Activated CD4-positive, alpha-beta T cell treated with anti-CD3 and anti-CD28 coated beads for 48 hours (primary cell): ENCODE data around the gene CPNE8.
"Not testable (repeated sequence)": the region's sequence is repeated elsewhere in the genome, so short reads cannot be mapped to it uniquely, and the experiment has no call there.

Experiments used
- DNase-seq: peaks from one replicate; pipeline ENCODE4 v3.0.0-alpha.2; 2020

The CPNE8 gene

DNA sequence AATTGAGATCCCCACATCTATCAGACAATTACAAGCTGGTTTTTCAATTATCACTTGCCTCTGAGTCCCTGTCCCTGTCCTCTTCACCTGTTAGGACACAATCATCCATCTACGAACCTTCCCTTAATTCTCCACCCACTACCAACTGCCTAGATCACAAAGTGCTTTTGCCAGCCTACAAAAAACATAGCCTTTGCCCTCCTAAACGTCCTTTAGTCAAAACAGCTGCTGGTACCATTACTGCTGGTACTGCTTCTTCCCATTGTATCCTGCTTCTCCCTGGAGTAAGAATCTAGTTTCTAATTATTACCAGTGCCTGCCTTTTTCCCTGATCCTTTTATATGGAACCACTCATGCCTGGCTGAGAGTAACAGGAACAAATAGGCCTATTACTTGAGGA is 82.1 kb downstream of the CPNE8 start:
- no peak for DNase-seq

DNA sequence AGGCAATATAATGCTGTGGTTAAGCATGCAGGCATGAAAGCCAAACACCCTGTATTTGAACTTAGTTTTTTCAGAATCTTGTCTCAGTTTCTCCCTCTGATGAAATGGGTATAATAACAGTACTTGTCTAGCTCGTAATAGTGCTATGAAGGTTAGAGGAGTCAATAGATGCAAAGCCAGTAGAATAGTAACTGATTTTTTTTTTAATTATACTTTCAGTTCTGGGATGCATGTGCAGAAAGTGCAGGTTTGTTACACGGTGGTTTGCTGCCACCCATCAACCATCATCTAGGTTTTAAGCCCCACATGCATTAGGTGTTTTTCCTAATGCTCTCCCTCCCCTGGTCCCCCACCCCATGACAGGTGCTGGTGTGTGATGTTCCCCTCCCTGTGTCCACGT is 87.4 kb downstream of the CPNE8 start:
- no peak for DNase-seq

GRCh38 chr12:38813923-38814322 is 91.5 kb downstream of the CPNE8 start:
- no peak for DNase-seq

DNA sequence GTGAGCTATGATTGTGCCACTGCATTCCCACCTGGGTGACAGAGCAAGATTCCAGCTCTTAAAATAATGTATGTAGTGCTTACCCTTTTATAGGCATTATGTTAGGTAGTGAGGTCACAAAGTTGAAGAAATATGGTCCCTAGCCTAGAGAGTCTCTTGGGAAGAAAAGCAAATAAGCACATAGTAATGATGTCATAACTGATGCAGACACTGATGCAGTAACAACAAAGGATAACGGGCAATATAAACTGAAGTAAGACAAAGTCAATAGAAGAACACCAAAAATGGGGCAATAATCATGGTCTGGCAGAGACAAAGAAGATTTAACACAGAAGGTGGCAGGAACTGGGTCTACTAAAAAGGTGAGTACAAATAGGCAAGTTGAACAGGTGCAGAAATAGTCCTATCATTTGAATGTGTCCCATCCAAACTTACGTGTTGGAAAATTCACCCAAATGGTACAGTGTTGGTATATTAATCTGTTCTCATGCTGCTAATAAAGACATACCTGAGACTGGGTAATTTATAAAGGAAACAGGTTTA is 93.5 kb downstream of the CPNE8 start:
- DNase-seq, result no peak

GRCh38 chr12:38809832-38810231 is 95.6 kb downstream of the CPNE8 start:
- DNase-seq, result no peak

- DNase-seq, result no peak
These were observed 117.3 kb downstream of the CPNE8 start for GRCh38 chr12:38788106-38788505.

GRCh38 chr12:38785381-38785780 is 120.0 kb downstream of the CPNE8 start:
- DNase-seq, result no peak

DNA sequence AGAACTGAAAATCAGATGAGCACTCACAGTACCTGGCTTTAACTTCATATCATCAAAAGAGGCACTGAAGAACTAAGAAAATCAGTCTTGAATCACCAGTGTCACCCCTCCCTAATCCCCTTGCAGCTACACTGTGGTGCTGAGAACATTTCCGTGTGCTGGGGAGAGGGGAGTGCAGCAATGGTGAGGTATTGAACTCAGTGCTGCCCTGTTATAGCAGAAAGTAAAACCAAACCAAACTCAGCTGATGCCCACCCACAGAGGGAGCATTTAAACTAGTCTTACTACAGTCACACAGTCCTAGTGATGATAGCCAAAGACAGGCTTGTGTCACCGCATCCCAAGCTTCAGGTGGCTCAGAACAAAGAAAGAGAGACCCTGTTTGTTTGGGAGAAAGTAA is 122.1 kb downstream of the CPNE8 start:
- no peak for DNase-seq

DNA sequence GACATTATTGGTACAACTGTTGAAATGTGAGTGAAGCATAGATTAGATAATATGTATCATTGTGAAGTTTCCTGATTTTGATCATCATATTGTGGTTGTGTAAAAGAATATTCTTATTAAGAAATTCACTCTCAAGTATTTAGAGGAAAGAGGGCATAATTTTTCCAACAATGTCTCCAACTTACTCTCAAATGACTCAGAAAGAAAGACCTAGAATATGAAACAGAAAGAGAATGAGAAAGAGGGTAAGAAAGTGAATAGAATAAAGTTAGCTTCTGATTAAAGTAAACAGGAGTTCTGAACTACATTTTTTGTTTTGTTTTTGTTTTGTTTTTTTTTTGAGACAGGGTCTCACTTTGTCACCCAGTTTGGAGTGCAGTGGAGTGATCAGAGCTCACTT is 123.0 kb downstream of the CPNE8 start:
- DNase-seq, result no peak

DNA sequence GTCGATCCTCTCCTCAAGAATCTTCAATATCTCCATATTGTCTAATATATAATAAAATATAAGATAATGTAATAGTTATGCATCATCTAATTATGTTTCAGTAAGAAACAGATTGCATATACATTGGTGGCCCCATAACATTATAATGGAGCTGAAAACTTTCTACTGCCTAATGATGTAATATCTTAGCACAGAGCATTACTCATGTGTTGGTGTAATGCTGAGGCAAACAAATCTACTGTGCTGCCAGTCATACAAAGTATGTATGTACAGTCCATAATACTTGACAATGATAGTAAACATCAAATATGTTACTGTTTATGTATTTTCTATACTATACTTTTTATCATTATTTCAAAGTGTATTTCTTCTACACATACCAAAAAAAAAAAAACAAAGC is 128.7 kb downstream of the CPNE8 start:
- no peak for DNase-seq

GRCh38 chr12:38775457-38775856 is 129.9 kb downstream of the CPNE8 start:
- DNase-seq, result no peak

DNA sequence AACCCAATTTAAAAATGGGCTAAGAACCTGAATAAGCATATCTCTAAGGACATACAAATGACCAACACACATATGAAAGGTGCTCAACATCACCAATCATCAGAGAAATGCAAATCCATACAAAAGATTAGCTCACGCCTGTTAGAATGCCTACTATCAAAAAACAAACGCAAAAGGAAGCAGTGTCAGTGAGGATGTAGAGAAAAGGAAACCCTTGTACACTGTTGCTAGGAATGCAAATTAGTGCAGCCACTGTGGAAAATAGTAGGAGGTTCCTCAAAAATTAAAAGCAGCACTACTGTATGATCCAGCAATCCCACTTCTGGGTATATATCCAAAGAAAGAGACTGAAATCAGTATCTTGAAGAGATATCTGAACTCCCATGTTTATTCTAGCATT is 133.0 kb downstream of the CPNE8 start:
- no peak for DNase-seq

GRCh38 chr12:38771871-38772270 is 133.5 kb downstream of the CPNE8 start:
- peak; percentile 48 for DNase-seq

DNA sequence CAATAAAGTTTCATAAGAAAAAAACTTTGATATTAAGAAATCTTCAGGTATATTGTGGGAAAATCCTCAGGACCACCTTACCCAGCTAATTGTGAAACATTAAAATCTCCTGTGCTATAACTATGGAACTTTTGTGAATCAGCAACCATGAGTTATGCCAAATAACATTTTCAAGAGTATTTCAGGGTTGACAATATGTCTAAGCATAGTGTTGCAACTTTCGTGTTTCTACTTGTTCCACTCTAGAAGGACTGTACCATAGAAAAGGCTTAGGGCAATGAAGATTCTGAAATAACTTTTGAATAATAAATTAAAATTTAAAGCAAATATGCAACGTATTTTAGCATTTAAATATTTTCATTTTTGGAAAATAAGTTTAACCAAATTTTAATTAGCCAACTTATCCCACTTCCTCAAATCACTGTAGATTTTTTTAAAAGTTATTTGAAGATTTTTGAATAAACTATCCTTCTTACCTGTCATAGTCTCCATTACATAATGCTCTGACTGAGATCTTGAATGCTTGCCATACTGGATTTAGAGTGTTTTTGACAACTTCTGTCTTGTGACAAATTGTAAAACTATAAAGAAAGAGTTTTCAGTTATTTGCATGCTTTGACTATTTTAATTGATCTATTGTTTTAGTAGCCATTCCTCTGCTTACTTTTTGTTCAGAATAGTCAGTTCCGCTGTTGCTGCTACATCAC is 143.6 kb downstream of the CPNE8 start:
- no peak for DNase-seq

GRCh38 chr12:38761111-38761510 is 144.3 kb downstream of the CPNE8 start:
- no peak for DNase-seq

GRCh38 chr12:38759621-38760020 is 145.8 kb downstream of the CPNE8 start:
- no peak for DNase-seq

DNA sequence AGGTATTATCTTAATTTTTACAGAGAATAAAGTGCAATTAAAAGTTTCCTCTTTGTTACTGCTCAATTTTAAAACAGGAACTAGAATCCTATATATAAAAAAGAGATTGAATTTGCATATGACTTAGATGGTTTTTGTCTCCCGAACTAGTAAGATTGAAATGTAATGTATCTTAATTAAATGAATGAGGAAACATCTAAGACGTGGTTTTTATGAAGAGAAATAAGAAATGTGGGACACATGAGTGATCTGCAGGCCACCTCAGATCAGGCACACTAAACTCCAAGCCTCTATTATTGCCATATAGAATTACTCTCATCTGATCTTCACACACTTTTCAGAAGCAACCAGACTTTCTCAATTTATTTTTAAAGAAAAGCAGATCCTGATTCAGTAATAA is 158.6 kb downstream of the CPNE8 start:
- no peak for DNase-seq

DNA sequence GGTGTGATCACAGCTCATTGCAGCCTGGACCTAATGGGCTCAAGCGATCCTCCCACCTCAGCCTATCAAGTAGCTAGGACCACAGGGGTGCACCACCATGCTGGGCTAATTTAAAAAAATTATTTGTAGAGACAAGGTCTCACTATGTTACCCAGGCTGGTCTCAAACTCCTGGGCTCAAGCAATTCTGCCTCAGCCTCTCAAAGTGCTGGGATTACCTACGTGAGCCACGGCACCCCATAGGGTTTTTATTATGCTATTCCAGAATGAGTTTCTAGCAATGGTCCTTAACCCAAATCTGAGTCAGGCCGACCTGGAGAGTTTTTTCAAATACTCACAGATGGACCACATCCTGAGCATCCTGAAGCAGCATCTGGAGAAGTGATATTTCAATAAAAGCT is 159.8 kb downstream of the CPNE8 start:
- no peak for DNase-seq

GRCh38 chr12:38744041-38744440 is 161.3 kb downstream of the CPNE8 start:
- DNase-seq, result no peak

DNA sequence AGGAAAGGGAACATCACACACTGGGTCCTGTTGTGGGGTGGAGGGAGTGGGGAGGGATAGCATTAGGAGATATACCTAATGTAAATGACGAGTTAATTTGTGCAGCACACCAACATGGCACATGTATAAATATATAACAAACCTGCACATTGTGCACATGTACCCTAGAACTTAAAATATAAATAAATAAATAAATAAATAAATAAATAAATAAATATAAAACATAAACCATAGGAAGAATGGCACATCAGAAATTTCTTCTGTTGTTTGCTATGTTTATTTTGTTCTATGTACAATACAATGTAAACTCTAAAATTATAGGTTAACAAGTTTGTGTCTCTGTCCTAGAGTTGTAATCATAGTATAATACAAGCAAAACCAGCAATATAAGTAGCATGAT is 162.9 kb downstream of the CPNE8 start:
- not testable (repeated sequence) for DNase-seq

DNA sequence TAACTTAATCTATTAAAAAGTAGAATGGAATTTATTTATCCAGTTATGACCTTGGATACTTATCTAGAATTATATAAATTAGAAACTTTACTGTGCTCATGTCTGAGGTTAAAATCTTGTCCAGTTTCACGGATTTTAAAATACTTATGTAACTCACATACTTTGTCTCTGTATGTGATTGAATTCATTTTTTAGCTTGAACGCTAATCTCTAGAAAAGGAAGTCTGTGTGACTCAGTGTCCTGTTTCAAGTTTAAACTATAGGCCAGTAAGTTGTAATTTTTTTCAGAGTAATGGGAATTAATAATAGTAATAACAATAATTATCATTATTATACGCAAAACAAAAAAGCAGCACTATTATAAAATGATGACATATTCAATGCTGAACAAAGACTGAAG is 168.6 kb downstream of the CPNE8 start:
- DNase-seq, result no peak

DNA sequence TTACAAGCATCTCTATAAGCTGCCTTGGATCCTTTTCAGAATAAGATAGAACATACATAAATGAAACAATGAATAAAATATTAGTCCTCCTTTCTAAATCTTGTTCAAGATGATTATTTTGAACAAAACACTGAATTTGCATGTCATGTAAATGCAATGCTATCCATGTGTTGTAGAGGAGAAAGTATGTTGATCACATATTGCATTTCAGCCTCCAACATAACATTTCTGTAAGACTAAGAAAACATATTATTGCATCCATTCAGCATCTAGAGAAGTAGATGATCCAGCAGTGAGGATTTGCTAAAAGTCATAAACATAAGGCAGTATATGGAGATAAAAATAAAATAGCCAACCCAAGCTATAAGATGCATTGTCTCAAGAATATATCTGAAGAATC is 172.6 kb downstream of the CPNE8 start:
- no peak for DNase-seq

DNA sequence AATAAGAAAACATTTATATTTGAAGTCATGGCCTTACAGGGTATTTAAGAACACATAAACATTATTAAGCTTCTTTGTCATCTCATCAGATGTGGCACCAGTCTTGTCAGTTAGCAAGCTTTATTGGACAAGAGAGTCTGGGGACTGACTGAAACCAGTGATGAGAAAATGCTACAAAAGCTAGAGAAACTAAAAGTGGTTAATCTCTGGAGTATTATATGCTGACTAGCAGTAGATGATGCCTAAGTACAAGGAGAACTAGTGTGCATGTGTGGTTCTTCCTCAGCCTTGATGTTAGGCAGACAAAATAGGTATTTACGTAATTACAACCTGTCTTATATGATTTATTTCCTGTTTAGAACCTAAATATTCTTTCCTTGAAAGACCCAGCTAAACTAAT is 176.5 kb downstream of the CPNE8 start:
- no peak for DNase-seq

GRCh38 chr12:38721611-38722252 is 183.7 kb downstream of the CPNE8 start:
- no peak for DNase-seq

- no peak for DNase-seq
These were observed 184.7 kb downstream of the CPNE8 start for GRCh38 chr12:38720661-38721060.
